ENCODE results near the gene CORIN.

GRCh38 chr4:47848041-47848440, 10.2 kb upstream of the CORIN start:
- TF ChIP-seq CTCF (IDR thresholded peaks at IDR 0.05; ENCODE audit: extremely low read depth in 1 of 2, insufficient read depth in 1 of 2, low read depth in 1 of 2, low read length in 2 of 2) (no peak), POLR2AphosphoS5 (IDR thresholded peaks at IDR 0.05; ENCODE audit: insufficient read depth, low read depth, low read length) (no peak), JUN (IDR thresholded peaks at IDR 0.05; ENCODE audit: borderline replicate concordance, insufficient read depth, insufficient read length, low read depth) (no peak), EZH2 (IDR thresholded peaks at IDR 0.05; ENCODE audit: borderline replicate concordance, low read depth, low read length, severe bottlenecking) (no peak), MAX (IDR thresholded peaks at IDR 0.05; ENCODE audit: insufficient read depth, insufficient read length) (no peak), POLR2A (IDR thresholded peaks at IDR 0.05; ENCODE audit: low read depth, low read length) (no peak), FOS (IDR thresholded peaks at IDR 0.05; ENCODE audit: borderline replicate concordance, insufficient read depth, low read length) (no peak), MYC (IDR thresholded peaks at IDR 0.05; ENCODE audit: low read depth, low read length) (no peak)
